ENCODE measurements around the gene TTLL11.
"Not testable (repeated sequence)": the region's sequence is repeated elsewhere in the genome, so short reads cannot be mapped to it uniquely, and the experiment has no call there.

Gene TTLL11

GRCh38 chr9:122125509-122126330, 32.6 kb upstream of the TTLL11 start:
- no peak for DNase-seq (ENCODE audit: low read depth in 3 of 3)

GRCh38 chr9:122125158-122125508, 32.0 kb upstream of the TTLL11 start:
- peak; percentile 60 to 66 (median 66) for DNase-seq (ENCODE audit: low read depth in 3 of 3)

DNA sequence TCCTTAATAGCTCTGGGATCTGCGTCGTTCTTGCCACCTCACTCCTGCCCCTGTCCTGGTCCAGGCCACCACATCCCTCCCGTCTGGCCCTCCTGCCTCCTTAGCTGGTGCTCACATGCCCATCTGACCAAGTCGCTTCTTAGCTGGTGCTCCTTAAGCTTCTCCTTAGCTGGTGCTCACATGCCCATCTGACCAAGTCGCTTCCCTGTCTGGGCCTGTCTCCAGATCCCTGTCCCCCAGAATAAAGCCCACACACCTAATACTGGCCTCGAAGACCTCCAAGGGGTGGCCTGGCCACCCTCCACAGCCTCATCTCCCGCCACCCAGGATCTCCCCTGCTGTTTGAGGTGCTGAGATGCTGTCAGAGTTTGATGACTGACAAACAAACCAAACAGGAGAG, 31.4 kb upstream of the TTLL11 start:
- DNase-seq (ENCODE audit: low read depth in 3 of 3) = no peak

DNA sequence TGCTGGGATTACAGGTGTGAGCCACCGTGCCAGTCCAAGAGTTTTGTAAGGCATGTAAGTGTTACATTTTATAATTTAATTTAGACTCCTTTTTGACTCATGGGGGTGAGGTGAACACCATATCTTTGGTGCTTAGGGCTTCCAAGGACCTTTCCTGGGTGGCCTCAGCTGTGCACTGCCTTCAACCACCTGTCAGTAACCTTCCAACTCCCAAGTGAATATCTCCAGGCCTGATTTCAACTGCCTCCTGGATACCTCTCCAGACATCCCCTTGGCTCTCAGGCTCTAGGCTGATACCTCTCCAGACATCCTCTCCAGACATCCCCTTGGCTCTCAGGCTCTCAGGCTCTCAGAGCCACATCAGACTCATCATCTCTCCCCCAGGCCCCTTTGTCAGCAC, 30.9 kb upstream of the TTLL11 start:
- DNase-seq (ENCODE audit: low read depth in 3 of 3) = no peak

GRCh38 chr9:122122903-122123632, 30.0 kb upstream of the TTLL11 start:
- peak; percentile 44 to 58 (median 52) for DNase-seq (ENCODE audit: low read depth in 3 of 3)

DNA sequence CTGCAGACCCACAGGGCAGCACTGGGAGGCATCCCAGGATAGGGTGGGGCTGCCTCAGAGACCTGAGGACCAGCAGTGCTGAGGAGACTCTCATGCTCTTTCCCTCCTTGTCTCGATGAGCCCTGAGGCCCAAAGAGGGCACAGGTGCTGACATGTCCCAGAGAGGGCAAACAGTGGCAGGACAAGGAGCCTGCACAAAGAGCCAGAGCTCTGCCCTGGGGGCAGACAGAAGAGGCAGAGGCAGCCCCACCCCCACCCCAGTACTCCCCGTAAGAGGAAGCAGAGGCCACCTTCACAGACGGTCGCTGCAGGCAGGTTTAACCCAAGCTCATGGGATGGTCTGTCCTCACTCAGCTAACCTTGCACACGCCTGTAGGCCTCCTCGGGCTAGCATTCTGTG, 29.4 kb upstream of the TTLL11 start:
- DNase-seq (ENCODE audit: low read depth in 3 of 3) = no peak

DNA sequence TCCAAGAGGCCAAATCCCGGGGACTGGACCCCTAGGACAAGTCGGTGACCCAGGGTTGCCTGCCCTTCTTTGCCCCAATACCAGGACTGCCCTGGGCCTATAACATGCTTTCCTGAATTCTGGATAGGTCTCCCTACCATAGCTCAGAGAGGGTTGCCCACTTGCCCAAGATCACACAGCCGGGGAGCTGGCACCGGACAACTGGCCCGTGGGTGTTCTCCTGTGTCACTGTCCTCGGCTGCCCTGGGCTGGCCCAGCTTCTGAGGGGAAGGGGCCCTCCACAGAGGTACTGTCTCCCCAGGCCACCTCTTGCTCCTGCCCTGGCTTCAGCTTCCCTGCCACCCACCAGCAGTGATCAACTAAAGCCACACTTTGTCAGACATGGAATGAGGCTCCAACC, 28.8 kb upstream of the TTLL11 start:
- no peak for DNase-seq (ENCODE audit: low read depth in 3 of 3)

DNA sequence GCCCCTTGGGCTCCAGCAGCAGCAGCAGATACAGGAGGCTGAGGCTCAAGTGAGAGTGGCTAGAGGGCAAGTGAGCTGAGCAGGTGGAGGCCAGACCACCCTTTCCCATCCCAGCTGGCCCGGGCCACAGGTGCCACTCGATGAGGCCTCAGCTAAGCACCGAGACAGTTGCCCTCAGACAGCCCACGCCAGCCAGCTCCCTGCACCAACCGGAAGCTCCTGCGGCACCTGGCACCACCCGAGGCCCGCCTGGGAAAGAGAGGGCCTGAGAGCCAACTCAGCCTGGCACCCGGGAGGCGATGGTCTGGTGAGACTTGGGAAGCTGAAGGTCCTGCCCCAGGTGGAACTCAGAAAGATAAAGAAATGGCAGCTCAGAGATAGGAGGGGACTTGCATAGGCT, 28.3 kb upstream of the TTLL11 start:
- no peak for DNase-seq (ENCODE audit: low read depth in 3 of 3)

DNA sequence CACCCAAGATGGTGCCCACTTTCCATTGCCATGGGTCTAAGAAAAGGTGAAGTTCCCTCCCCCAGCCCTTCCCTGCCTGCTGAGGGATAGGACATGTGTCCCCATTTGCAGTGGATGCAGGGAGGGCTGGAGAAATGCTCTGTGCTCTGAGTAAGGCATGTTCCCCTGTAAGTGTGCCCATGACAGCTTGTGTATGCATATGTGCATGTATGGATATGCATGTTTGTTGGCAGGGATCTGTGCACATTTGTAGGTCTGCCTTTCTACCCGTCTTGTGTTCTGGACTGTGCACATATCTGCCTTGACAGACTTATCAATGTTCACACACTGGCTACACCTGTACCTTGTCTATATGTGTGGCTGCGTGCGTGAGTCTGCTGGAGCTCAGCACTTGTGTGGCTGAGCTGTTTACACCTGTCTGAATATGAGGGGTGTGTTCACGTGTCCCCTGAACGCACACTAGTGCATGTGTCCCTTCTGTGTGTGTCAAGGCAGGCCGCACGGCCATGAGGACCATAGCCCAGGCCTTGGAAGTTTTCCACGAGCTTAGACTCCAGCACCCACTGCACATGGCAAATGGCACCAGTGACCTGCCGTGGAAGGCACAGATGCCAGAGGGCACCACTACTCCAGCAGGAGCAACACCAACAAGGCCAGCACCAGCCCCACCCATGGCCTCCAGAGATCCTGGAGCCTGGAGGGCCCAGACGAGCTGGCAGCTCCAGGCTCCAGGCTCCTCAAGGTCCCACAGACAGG, 27.4 kb upstream of the TTLL11 start:
- no peak for DNase-seq (ENCODE audit: low read depth in 3 of 3)

DNA sequence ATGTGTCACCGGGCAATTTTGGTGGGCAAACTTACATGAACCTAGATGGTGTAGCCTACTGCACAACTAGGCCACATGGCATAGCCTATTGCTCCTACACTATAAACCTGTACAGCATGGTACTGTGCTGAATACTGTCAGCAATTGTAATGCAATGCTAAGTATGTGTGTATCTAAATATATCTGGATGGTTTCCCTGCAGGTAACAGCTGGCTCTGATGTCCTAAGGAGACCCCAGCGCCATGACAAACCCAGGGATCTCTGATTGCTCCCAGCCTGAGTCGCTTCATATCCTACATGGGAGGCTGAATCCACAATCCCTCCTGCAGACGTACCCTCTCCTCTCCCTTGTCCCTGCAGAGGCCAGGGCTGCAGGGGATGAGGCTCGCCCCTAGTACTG, 26.6 kb upstream of the TTLL11 start:
- DNase-seq (ENCODE audit: low read depth in 3 of 3) = no peak

GRCh38 chr9:122119166-122119521, 26.0 kb upstream of the TTLL11 start:
- DNase-seq (ENCODE audit: low read depth in 3 of 3) = no peak

DNA sequence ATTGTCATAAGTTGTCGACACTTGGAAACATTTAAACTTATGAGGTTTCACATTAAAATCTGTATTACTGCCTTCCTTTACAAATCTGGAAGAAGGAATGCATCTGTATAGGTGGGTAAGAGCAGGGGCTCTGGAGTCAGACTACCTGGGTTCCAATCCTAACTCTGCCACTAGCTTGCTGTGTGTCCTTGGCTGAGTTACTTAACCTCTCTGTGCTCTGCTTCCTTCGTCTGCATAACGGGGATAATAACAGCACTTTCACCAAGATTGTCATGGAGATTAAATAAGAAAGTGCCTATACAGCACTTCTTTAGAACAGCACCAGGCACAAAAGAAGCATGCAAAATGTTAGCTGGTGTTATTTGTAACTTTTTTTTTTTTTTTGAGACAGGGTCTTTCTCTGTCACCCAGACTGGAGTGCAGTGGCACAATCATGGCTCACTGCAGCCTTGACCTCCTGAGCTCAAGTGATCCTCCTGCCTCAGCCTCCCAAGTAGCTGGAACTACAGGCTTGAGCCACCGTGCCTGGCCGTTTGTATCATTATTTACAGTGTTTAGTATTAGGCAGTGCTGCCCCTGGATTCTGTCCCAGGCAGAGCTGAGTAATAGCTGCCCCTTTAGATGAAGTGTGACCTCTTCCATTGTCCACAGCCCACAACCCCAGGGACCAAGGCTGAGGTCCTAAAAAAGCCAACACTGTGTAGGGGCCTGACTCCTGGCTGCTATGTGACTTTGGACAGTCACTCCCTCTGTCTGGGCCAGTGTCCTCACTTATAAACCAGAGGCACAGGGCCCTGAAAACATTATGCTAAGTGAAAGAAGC, 25.4 kb upstream of the TTLL11 start:
- no peak for DNase-seq (ENCODE audit: low read depth in 3 of 3)

GRCh38 chr9:122117241-122117640, 24.1 kb upstream of the TTLL11 start:
- not testable (repeated sequence) for DNase-seq (ENCODE audit: low read depth in 3 of 3)

- no peak for DNase-seq (ENCODE audit: low read depth in 3 of 3)
These were observed 23.5 kb upstream of the TTLL11 start for GRCh38 chr9:122116448-122117173.

DNA sequence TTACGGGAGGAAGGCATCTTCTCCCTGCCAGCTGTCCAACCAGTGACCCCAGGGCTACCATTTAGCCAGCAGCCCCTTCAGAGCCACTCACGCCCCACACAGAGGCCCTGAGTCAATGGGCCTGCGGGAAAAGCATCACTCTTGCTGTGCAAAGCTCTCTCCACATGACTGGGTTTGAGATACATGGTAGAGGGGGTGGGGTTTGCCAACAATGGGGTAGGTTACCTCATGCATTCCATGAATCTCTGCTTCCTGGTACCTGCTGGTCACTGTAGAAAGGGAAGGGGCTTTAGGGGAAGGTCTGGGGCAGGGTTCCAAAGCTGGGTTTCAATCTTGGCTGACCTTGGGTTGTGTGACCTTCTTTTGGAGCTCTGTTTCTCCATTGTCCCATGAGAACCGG, 22.9 kb upstream of the TTLL11 start:
- DNase-seq (ENCODE audit: low read depth in 3 of 3) = no peak

- no peak for DNase-seq (ENCODE audit: low read depth in 3 of 3)
These were observed 22.3 kb upstream of the TTLL11 start for GRCh38 chr9:122115176-122116035.

DNA sequence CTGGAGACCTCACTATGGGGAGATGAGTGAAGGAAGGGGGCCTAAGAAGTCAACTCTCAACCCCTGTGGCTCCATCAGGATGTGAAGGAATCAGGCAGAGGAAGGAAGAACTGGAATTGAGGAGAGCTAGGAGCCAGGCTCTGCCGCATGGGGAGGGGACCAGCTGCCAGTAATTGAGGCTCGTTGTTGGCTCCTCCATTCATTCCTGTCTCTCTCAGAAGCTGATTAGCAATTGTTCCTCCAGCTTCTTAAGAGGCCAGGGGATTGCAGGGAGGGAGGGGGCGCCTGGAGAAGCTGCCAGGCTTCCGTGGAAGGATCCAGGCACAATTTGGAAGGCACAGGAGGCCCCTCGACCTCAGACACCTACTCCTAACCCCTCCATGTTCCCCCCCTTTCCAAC, 20.5 kb upstream of the TTLL11 start:
- no peak for DNase-seq (ENCODE audit: low read depth in 3 of 3)

- no peak for DNase-seq (ENCODE audit: low read depth in 3 of 3)
These were observed 19.1 kb upstream of the TTLL11 start for GRCh38 chr9:122112238-122112637.

DNA sequence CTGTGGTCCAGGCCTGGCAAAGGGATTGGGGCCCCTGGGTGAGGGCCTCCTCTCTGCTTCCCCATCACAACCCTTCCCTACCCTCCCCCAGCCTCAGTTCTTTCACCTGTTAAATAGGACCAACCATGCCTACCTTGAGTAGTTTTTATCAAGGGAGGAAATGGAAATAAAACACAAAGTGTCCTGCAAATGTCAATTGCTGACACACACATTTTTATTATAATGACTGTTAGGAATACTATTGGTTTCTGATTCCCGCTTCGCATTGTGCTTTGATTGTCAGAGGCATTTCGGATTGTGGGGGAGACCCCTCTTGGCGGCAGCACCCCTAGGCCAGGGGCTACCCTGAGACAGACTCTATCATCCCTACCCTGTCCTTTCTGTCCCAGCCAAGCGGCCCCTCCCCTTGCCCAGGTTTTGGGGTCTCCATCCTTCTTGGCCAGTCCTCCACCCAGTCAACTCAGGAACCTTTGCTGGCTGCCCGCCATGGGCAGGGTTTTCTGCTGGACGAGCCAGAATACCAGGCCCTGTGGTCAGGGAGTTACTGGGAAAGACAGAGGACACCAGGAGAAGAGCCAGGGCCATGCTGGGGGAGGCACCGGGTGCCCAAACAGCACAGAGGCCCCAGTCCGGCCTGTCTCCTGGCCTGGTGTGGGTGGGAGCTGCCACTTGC, 18.4 kb upstream of the TTLL11 start:
- DNase-seq (ENCODE audit: low read depth in 3 of 3) = no peak
